ENCODE results near the gene AFG1L. TPM values are rescaled to one million over a fixed set of nuclear protein-coding genes. Genes with fewer than 3 reads are reported as not detected.
A peak's percentile ranks its signal among the peaks of the same experiment; 100 is the strongest.
"Not testable (repeated sequence)": the region's sequence is repeated elsewhere in the genome, so short reads cannot be mapped to it uniquely, and the experiment has no call there.

AFG1L gene
- total RNA-seq, 1 donor from 2014 or later, result 9.3 TPM

DNA sequence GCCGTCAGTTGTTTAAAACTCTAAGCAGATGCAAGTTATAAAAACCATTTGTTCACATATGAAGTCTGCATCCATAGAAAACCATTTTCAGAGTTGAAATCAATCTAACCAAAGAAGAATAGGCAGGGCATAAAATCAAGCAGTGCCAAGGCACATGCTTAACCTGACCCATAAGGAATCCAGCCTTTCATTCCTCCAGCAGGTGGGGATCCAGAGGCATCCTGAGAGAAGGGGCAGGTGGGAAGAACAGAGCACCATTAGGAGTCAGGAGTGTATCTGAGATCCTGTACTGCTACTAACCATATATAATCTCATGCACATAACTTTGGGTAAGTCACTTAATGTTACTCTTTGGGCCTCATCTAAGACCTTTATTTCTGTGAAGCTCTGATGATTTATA is 236.5 kb downstream of the AFG1L start:
- TF ChIP-seq, protein P1, sequence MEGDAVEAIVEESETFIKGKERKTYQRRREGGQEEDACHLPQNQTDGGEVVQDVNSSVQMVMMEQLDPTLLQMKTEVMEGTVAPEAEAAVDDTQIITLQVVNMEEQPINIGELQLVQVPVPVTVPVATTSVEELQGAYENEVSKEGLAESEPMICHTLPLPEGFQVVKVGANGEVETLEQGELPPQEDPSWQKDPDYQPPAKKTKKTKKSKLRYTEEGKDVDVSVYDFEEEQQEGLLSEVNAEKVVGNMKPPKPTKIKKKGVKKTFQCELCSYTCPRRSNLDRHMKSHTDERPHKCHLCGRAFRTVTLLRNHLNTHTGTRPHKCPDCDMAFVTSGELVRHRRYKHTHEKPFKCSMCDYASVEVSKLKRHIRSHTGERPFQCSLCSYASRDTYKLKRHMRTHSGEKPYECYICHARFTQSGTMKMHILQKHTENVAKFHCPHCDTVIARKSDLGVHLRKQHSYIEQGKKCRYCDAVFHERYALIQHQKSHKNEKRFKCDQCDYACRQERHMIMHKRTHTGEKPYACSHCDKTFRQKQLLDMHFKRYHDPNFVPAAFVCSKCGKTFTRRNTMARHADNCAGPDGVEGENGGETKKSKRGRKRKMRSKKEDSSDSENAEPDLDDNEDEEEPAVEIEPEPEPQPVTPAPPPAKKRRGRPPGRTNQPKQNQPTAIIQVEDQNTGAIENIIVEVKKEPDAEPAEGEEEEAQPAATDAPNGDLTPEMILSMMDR (IDR thresholded peaks at IDR 0.05; ENCODE audit: unreplicated experiment), result no peak
- Mint-ChIP-seq H3K27ac (no peak overlapping the region), H3K4me1 (peaks cover 3% of the 10 kb centered on the region), H3K4me3 (no peak overlapping the region), H3K36me3 (no peaks in the 10 kb centered on the region), H3K27me3 (ENCODE audit: low read depth) (no peaks in the 10 kb centered on the region), H3K9me3 (no peaks in the 10 kb centered on the region)
- no peak for DNase-seq (ENCODE audit: low spot score in 2 of 2, unreplicated experiment in 2 of 2)

DNA sequence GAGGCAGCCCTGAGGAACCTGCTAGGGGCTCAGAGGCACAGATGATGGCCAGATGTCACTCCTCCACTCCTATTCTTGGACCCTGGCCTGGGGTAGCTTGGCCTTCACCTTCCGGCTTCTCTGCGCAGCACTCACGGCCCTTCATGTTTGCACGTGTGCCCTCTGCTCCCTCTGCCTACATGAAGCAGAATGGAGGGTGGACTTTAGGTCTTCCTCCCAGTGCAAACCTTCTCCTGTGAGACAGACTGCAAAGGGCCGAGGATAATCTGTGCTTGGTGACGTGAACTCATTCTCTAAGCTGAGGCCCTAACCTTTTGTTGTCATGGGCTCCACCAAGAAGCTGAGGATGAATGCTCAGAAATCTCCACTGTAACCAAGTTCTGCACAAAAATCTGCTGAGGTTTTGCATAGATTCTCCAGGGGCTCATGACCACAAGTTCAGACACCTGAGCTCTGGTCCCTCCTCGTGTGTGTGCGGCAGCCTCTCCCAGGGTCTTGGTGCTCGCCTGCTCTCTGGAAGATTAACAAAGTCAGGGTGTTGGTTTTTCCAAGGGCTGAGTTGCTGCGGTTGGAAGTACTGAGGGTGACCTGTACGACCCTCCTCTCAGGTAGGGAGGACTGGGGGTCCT is 240.4 kb downstream of the AFG1L start:
- peaks cover 8% of the 10 kb centered on the region for H3K9me3 Mint-ChIP-seq
- H3K4me3 Mint-ChIP-seq, result no peak overlapping the region
- DNase-seq (ENCODE audit: low spot score in 2 of 2, unreplicated experiment in 2 of 2), result no peak
- H3K27ac Mint-ChIP-seq, result no peak overlapping the region
- TF ChIP-seq, protein P1 (IDR thresholded peaks at IDR 0.05; ENCODE audit: unreplicated experiment), result no peak
- H3K27me3 Mint-ChIP-seq (ENCODE audit: low read depth), result peaks cover 1% of the 10 kb centered on the region
- H3K36me3 Mint-ChIP-seq, result no peaks in the 10 kb centered on the region
- no peaks in the 10 kb centered on the region for H3K4me1 Mint-ChIP-seq

DNA sequence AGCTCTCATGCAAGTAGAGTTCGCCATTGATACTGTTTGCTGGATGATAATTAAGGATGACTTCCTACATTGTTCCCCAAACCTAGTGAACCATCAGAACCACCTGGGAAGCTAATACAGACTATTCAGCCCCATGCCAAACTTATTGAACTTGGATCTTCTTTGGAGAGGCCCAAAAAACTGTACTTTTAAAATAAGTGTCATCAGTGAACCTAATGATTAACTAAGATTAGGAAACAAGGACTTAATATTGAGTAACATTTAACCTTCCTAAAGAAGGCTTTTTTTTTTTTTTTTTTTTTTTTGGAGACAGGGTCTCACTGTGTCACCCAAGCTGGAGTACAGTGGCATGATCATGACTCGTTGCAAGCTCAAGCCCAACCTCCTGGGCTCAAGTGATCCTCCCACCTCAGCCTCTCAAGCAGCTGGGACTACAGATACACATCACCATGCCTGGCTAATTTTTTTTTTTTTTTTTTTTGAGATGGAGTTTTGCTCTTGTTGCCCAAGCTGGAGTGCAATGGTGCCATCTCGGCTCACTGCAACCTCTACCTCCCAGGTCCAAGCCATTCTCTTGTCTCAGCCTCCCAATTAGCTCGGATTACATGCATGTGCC is 241.2 kb downstream of the AFG1L start:
- H3K4me1 Mint-ChIP-seq; DNase-seq (ENCODE audit: low spot score in 2 of 2, unreplicated experiment in 2 of 2); H3K27me3 Mint-ChIP-seq (ENCODE audit: low read depth); H3K36me3 Mint-ChIP-seq; H3K4me3 Mint-ChIP-seq; H3K27ac Mint-ChIP-seq; H3K9me3 Mint-ChIP-seq: not testable (repeated sequence)

DNA sequence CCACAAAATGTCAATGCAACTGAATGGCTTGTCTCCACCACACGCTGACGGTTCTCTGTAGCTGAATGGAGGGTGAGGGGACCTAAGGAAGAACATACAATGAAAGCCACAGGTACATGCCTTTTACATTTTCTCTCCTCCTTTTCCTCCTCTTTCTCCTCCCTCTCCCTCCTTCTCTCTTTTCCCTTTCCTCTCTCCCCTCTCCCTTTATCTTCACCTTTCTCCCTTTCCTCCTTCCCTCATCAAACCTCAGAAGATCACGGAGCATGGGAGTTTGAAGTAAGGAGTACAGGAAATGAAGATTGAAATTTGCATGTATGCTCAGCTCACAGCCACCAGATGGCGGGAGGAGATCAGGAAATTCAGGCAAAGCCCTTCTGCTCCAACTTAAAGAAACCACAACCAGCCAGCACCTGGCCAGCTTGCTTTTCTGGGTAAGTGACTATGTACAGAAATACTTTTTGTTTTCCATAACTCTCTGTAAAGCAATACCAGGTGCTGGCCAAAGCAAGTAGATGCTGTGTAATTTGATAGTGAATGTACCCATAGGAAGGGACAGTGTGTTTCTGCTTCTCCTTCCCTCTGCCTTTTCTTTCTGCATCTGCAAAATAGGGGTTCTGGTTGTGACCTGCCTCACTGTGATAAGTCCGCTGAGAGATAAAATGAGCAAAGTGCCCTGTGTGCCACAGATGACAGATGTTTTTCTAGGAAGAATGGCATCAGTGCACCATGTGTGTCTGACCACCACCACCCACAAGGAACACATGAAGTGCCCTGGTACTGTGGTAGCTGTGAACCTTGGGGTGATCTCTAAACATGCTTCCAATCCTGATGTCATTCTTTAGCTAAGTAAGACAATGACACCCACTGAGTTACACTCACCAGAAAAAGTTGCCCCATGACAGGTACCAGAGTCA is 247.2 kb downstream of the AFG1L start:
- TF ChIP-seq, protein P1 (IDR thresholded peaks at IDR 0.05; ENCODE audit: unreplicated experiment), result peak; percentile 84
- peaks cover 2% of the 10 kb centered on the region for H3K4me1 Mint-ChIP-seq
- peaks cover 8% of the 10 kb centered on the region for H3K9me3 Mint-ChIP-seq
- peaks cover 1% of the 10 kb centered on the region for H3K27me3 Mint-ChIP-seq (ENCODE audit: low read depth)
- DNase-seq (ENCODE audit: low spot score in 2 of 2, unreplicated experiment in 2 of 2), result peak in 1 of 2 experiments; percentile 75
- no peaks in the 10 kb centered on the region for H3K36me3 Mint-ChIP-seq
- no peak overlapping the region for H3K27ac Mint-ChIP-seq
- H3K4me3 Mint-ChIP-seq, result peak overlapping the region; percentile 16

DNA sequence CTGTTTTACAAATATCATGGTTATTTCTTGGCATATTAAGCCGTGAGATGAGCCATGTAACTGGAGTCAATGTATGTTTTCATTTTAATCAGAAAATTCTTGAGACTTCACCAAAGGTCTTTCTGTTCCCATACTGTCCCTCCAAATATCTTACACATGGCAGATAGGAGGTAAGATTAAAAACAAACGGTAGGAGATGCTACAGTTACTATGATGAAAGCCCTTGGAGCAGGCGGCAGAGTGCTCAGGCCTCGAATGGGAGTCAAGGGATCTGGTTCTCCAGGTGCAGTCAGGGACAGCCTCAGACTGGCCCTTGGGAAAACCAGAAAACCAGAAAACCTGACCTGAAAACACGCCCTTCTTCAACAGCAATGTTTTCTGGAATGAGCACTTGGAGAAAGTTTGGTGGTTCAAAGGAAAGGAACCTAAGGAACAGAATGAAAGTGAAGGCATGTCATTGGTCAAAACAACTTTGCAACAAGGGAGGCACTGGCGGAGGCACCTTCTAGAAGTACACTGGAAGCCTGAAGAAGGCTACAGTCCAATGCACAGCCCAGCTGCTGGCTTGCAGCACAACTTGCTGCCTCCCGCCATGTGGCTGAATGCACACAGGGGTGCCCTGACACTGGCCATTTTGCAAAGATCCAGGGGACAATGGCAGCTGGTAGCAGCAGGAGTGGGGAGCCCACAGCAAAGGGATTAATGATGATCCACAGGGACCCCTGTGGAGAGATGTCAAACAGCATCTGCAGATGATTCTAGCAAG is 248.5 kb downstream of the AFG1L start:
- DNase-seq (ENCODE audit: low spot score in 2 of 2, unreplicated experiment in 2 of 2), result no peak
- H3K9me3 Mint-ChIP-seq, result peaks cover 8% of the 10 kb centered on the region
- H3K27ac Mint-ChIP-seq, result no peak overlapping the region
- no peak overlapping the region for H3K4me3 Mint-ChIP-seq
- H3K27me3 Mint-ChIP-seq (ENCODE audit: low read depth), result no peaks in the 10 kb centered on the region
- H3K36me3 Mint-ChIP-seq, result no peaks in the 10 kb centered on the region
- TF ChIP-seq, protein P1 (IDR thresholded peaks at IDR 0.05; ENCODE audit: unreplicated experiment), result no peak
- H3K4me1 Mint-ChIP-seq, result peaks cover 2% of the 10 kb centered on the region

Measured in mesothelial cell of epicardium (in vitro differentiated cells).